Esophagus mucosa (tissue), 1 donor: Measurements from ENCODE around the gene SYCN. TPM values are rescaled to one million over a fixed set of nuclear protein-coding genes. Genes with fewer than 3 reads are reported as not detected.

Experiments
- ATAC-seq: fragments of 200-7000 bp; cut with Tn5 transposase; one replicate; pipeline ENCODE4 v1.9.1; 2020
- total RNA-seq: library from RNA; stranded (reverse); gene quantifications from one replicate; pipeline ENCODE4 v1.2.4, GENCODE V29; 2023
- donor health status: DM: yes; HTN: yes; CAD: no.

SYCN gene
- total RNA-seq, 1 donor from 2014 or later: not detected

DNA sequence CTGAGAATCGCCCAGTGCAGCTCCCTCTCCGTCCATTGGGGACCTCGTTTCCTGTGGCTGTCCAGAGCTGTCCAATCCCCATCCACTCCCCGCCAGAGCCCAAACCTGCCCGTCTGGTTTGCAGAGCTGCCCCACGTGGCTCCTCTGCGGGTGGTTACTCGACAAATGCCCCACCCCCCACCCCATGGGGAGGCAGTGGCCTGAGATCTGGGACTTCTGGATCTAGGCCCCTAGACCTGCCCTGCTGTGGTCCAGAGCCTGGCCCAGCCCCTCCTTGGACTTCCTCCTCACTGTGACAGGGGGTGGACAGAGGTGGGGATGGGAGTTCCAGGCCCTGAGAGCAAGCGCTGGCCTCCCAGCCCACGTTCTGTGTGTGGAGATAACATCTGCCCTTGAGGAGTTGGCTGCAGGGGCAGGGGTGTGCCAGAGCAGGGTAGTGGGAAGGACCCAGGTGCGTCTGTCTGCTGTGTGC is 49.4 kb downstream of the SYCN start:
- ATAC-seq: peak; percentile 84

DNA sequence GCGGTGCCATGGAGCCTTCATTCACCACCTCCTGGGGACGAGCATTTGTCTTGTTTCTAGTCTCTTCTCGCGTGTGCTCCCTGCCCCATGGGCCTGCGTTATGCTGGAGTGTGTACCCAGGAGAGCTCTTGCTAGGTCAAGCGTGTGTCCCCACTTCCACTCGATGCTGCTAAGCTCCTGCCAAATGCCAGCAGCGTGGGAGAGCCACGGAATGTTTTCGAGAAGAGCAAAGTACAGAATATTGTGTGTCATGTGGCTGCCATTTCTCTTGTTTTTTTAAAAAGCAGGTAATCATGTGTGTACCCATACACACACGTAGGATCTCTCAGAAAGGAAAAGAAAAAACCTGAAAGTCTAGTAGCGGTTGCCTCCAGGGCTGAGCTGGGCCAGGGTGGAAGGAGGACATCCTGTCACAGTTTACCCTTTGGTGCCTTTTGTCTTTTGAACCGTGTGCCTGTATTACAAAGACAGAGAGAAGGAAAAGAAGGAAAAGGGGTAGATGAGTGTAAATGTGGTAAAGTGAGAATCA is 49.9 kb downstream of the SYCN start:
- ATAC-seq: peak; percentile 59

Other genes with a start within 250 kb of the SYCN start
- gene FBXO17, start 228.5 kb downstream of the SYCN start, total RNA-seq: 4.7 TPM
- 41.9 TPM for gene FBXO27, start 171.7 kb downstream of the SYCN start, total RNA-seq
- 0.32 TPM for gene ACP7, start 119.9 kb downstream of the SYCN start, total RNA-seq
- 40.8 TPM for gene PAK4, start 78.5 kb downstream of the SYCN start, total RNA-seq
- 298 TPM for gene NCCRP1, start 7.3 kb downstream of the SYCN start, total RNA-seq
- not detected for gene IFNL3, start 40.7 kb upstream of the SYCN start, total RNA-seq
- not detected for gene IFNL4, start 44.6 kb upstream of the SYCN start, total RNA-seq
- not detected for gene IFNL2, start 64.1 kb upstream of the SYCN start, total RNA-seq
- gene IFNL1, start 92.1 kb upstream of the SYCN start, total RNA-seq: not detected
- gene LRFN1, start 116.6 kb upstream of the SYCN start, total RNA-seq: 0.08 TPM
- gene GMFG, start 131.8 kb upstream of the SYCN start, total RNA-seq: 2.3 TPM
- 53.3 TPM for gene SAMD4B, start 138.2 kb upstream of the SYCN start, total RNA-seq
- gene PAF1, start 186.8 kb upstream of the SYCN start, total RNA-seq: 29.5 TPM
- 21.4 TPM for gene MED29, start 187.1 kb upstream of the SYCN start, total RNA-seq
- 141 TPM for gene ZFP36, start 202.6 kb upstream of the SYCN start, total RNA-seq
- 12.8 TPM for gene PLEKHG2, start 208.4 kb upstream of the SYCN start, total RNA-seq
- 2,374 TPM for gene RPS16, start 231.7 kb upstream of the SYCN start, total RNA-seq
- gene SUPT5H, start 241.3 kb upstream of the SYCN start, total RNA-seq: 46.6 TPM